Sigmoid colon (tissue), 7 donors: ENCODE measurements around the gene ZFYVE28. TPM values are rescaled to one million over a fixed set of nuclear protein-coding genes. Genes with fewer than 3 reads are reported as not detected.

Source experiments
- DNase-seq: peaks from one replicate; pipeline ENCODE4 v3.0.0-alpha.2; 2019
- H3K27ac ChIP-seq, 4 donors: fragments of 200-600 bp; sonication (generic); one replicate each; pipeline ENCODE4 v1.5.1; 2016 to 2019; ENCODE audit warnings: mild to moderate bottlenecking in 1 of 4
- H3K27me3 ChIP-seq, 3 donors: fragments of 200-600 bp; sonication (generic); one replicate each; pipeline ENCODE4 v1.5.1; 2019; ENCODE audit warnings: mild to moderate bottlenecking in 1 of 3
- H3K36me3 ChIP-seq, 4 donors: fragments of 200-600 bp; sonication (generic); one replicate each; pipeline ENCODE4 v1.5.1; 2016 to 2019
- H3K4me1 ChIP-seq, 4 donors: fragments of 200-600 bp; sonication (generic); one replicate each; pipeline ENCODE4 v1.5.1; 2017 to 2019
- H3K4me3 ChIP-seq, 4 donors: fragments of 200-600 bp; sonication (generic); one replicate each; pipeline ENCODE4 v1.5.1; 2017 to 2019; ENCODE audit warnings: mild to moderate bottlenecking in 2 of 4, moderate library complexity in 1 of 4
- H3K9me3 ChIP-seq, 4 donors: fragments of 200-600 bp in 3 of 4; sonication (generic) in 3 of 4; one replicate each; pipeline versions ENCODE4 v1.5.1 to v1.6.1; 2013 to 2019
- EP300 ChIP-seq, 4 donors: sonication (generic); formaldehyde crosslinking; IDR thresholded peaks; one replicate each; pipeline ENCODE4 v1.6.1; 2017; ENCODE audit warnings: antibody characterized with exemption in 4 of 4
- POLR2A ChIP-seq, 2 donors: fragments of 450-650 bp; IDR thresholded peaks; one replicate each; pipeline ENCODE4 v1.6.1; 2016; ENCODE audit warnings: antibody characterized with exemption in 2 of 2, mild to moderate bottlenecking in 2 of 2, moderate library complexity in 2 of 2
- POLR2AphosphoS5 ChIP-seq, 4 donors: sonication (generic); formaldehyde crosslinking; IDR thresholded peaks; one replicate each; pipeline ENCODE4 v1.6.1; 2017; ENCODE audit warnings: antibody characterized with exemption in 4 of 4
- WGBS, 2 donors: extraction: QIAGEN DNeasy Blood & Tissue Kit; methylation state at CpG; one replicate each; pipeline ENCODE4 v1.1.7; 2013; 5-methylcytosine and 5-hydroxymethylcytosine counted together
- intact Hi-C: fragments of 100-400 bp; cut with DNase I; formaldehyde crosslinking; loops from one replicate; pipeline ENCODE4 v1.15.1; 2023
- polyA plus RNA-seq, 3 donors: library from polyadenylated mRNA; stranded (reverse); fragments of 200-250 nt; gene quantifications; one replicate each; pipeline ENCODE4 v1.2.3, GENCODE V29; 2013
- total RNA-seq, 4 donors: library from RNA; depleted of rRNA; stranded (reverse); fragments of >200 nt; gene quantifications; one replicate each; pipeline ENCODE4 v1.1.0, GENCODE V29; 2016
- TF ChIP-seq, protein P1 (sequence below), 4 experiments: fragments of 450-650 bp in 3 of 4; fragments of 200-600 bp in 1 of 4; IDR thresholded peaks; one replicate each; pipeline ENCODE4 v1.5.1; 2016 to 2019; ENCODE audit warnings: antibody characterized with exemption in 4 of 4, mild to moderate bottlenecking in 3 of 4, moderate library complexity in 2 of 4
- donor health status: healthy with polysubstance abuse.
- donor health status: Bipolar disorder and iron deficiency.
- donor health status: healthy.

Gene ZFYVE28
- total and polyA plus RNA-seq, 7 donors, result 3.1 to 24.1 (median 13.0) TPM

DNA sequence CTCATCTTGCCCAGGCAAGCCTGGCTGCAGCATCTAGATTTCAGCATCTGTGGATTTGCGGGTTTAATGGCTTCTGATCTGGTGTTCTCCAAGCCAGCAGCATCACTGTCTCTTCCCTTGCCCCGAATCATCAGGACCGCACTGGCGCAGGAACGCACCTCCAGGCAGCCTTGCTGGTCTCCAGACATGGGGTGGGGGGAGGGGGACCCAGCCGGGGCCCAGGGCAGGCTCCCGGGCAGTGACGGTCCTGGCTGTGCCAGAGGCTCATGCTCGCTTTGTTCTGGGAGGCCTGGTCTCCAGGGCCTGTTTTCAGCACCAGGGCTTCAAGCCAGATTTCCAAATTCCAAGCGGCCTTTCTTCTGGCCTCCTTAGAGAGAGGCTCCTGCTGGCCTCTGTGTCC, 5.2 kb upstream of the ZFYVE28 start:
- Histone ChIP-seq H3K36me3 (no peaks in the 10 kb centered on the region), H3K27me3 (peaks cover 0 to 57% (median 40%) of the 10 kb centered on the region in 3 donors), H3K4me1 (peaks cover 0 to 10% (median 10%) of the 10 kb centered on the region in 4 donors), H3K4me3 (no peak overlapping the region), H3K9me3 (no peaks in the 10 kb centered on the region), H3K27ac (no peak overlapping the region)
- intact Hi-C loops, result no loop called here
- WGBS, 2 donors, result 85 to 87% methylated on average over 10 of the region's 10 CpGs
- no peak for TF ChIP-seq EP300 (IDR thresholded peaks at IDR 0.05)
- TF ChIP-seq POLR2AphosphoS5 (IDR thresholded peaks at IDR 0.05), result no peak
- TF ChIP-seq POLR2A (IDR thresholded peaks at IDR 0.05), result no peak
- TF ChIP-seq, protein P1, sequence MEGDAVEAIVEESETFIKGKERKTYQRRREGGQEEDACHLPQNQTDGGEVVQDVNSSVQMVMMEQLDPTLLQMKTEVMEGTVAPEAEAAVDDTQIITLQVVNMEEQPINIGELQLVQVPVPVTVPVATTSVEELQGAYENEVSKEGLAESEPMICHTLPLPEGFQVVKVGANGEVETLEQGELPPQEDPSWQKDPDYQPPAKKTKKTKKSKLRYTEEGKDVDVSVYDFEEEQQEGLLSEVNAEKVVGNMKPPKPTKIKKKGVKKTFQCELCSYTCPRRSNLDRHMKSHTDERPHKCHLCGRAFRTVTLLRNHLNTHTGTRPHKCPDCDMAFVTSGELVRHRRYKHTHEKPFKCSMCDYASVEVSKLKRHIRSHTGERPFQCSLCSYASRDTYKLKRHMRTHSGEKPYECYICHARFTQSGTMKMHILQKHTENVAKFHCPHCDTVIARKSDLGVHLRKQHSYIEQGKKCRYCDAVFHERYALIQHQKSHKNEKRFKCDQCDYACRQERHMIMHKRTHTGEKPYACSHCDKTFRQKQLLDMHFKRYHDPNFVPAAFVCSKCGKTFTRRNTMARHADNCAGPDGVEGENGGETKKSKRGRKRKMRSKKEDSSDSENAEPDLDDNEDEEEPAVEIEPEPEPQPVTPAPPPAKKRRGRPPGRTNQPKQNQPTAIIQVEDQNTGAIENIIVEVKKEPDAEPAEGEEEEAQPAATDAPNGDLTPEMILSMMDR (IDR thresholded peaks at IDR 0.05), result no peak
- no peak for DNase-seq

DNA sequence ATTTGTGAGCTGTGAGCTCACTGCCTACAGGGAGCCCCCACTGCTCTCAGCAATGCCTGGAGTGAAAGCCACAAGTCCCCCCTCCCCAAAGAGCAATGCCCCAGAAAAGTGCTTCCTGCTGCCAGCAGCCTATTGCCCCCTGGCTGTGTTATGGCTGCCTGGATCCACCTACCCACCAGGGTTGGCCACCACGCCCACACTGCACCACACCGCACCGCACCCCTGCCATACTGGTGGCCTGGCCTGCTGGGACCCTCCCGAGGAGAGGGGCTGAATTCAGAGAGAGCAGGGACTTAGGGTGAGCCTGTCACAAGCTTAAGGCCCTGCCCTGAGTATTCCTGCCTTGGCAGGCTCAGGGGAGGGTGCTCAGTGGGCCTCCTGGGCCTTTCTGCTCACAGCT, 4.6 kb upstream of the ZFYVE28 start:
- TF ChIP-seq, protein P1 (IDR thresholded peaks at IDR 0.05), result no peak
- TF ChIP-seq POLR2AphosphoS5 (IDR thresholded peaks at IDR 0.05), result no peak
- no peak for TF ChIP-seq EP300 (IDR thresholded peaks at IDR 0.05)
- no peak for TF ChIP-seq POLR2A (IDR thresholded peaks at IDR 0.05)
- no peaks in the 10 kb centered on the region for H3K36me3 ChIP-seq
- intact Hi-C loops, result no loop called here
- H3K4me3 ChIP-seq, result no peak overlapping the region
- no peak overlapping the region for H3K27ac ChIP-seq
- peaks cover 0 to 61% (median 40%) of the 10 kb centered on the region in 3 donors for H3K27me3 ChIP-seq
- DNase-seq, result no peak
- H3K9me3 ChIP-seq, result no peaks in the 10 kb centered on the region
- peaks cover 0 to 12% (median 10%) of the 10 kb centered on the region in 4 donors for H3K4me1 ChIP-seq
- 74 to 78% methylated on average over 4 of the region's 4 CpGs for WGBS, 2 donors

DNA sequence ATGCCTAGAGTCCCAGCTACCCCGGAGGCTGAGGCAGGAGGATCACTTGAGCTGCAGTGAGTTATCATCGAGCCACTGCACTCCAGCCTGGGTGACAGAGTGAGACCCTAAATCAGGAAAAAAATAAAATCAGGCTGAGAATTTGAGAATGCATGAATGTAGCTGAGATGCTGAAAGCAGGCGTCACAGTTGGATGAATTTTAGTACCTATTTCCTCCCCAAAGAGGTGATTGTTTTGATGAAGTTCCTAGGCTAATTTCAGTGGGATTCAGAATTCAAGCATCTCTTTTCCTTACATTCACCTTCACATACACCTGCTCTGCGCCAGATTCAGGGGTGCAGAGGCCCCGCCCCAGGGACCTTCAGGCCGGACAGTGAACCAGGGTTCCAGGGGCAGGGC, 3.5 kb upstream of the ZFYVE28 start:
- peaks cover 2 to 71% (median 52%) of the 10 kb centered on the region in 3 donors for H3K27me3 ChIP-seq
- 81 to 88% methylated on average over 6 of the region's 6 CpGs for WGBS, 2 donors
- no peaks in the 10 kb centered on the region for H3K9me3 ChIP-seq
- no peaks in the 10 kb centered on the region for H3K36me3 ChIP-seq
- intact Hi-C loops, result no loop called here
- no peak overlapping the region for H3K27ac ChIP-seq
- TF ChIP-seq EP300 (IDR thresholded peaks at IDR 0.05) (no peak), POLR2AphosphoS5 (IDR thresholded peaks at IDR 0.05) (no peak), POLR2A (IDR thresholded peaks at IDR 0.05) (no peak)
- TF ChIP-seq, protein P1 (IDR thresholded peaks at IDR 0.05), result no peak
- H3K4me1 ChIP-seq, result peaks cover 0 to 23% (median 20%) of the 10 kb centered on the region in 4 donors
- DNase-seq, result no peak
- H3K4me3 ChIP-seq, result no peak overlapping the region

DNA sequence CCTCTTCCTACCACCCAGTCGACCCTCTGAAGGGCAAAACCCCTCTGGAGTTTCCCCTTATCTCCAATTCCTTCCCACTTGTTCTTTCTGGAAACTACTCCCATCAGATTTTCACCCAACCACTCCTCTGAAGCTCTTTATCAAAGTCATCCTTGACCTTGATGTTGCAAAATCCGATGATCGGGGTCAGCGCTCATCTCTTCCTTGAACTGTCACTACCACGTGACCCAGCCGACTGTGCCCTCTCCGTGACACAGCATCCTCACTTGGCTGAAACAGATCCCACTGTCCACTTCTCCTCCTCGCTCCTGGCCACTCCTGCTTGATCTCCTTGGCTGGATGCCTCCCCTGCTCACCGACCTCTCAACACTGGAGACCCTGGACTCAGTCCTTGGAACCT, 1.4 kb upstream of the ZFYVE28 start:
- Histone ChIP-seq H3K36me3 (no peaks in the 10 kb centered on the region), H3K27me3 (peaks cover 8 to 84% (median 57%) of the 10 kb centered on the region in 3 donors), H3K27ac (no peak overlapping the region), H3K9me3 (no peaks in the 10 kb centered on the region), H3K4me3 (no peak overlapping the region), H3K4me1 (peaks cover 0 to 32% (median 26%) of the 10 kb centered on the region in 4 donors)
- TF ChIP-seq, protein P1 (IDR thresholded peaks at IDR 0.05), result no peak
- TF ChIP-seq POLR2AphosphoS5 (IDR thresholded peaks at IDR 0.05) (no peak), POLR2A (IDR thresholded peaks at IDR 0.05) (no peak), EP300 (IDR thresholded peaks at IDR 0.05) (no peak)
- no peak for DNase-seq
- intact Hi-C loops, result loop anchor here (5.0 kb wide), 6 partner anchors 47 to 542 kb away; partner anchors contain the start of genes FAM193A, GRK4, HAUS3 and MXD4
- WGBS, 2 donors, result 34 to 59% methylated on average over 9 of the region's 9 CpGs
